Measurements from ENCODE around the gene GON4L.
A peak's percentile ranks its signal among the peaks of the same experiment; 100 is the strongest.
"Not testable (repeated sequence)": the region's sequence is repeated elsewhere in the genome, so short reads cannot be mapped to it uniquely, and the experiment has no call there.

Gene GON4L

GRCh38 chr1:155740995-155741394, 116.0 kb downstream of the GON4L start:
- Histone ChIP-seq H2BK120ac (ENCODE audit: low read depth, low read length) (no peak overlapping the region), H2BK5ac (ENCODE audit: low read length) (no peak overlapping the region), H3K36me3 (ENCODE audit: control insufficient read depth, insufficient read depth, low read length) (no peaks in the 10 kb centered on the region), H3K27ac (ENCODE audit: low read depth, low read length) (no peak overlapping the region), H3K4me2 (ENCODE audit: low read length) (no peak overlapping the region), H2AK5ac (ENCODE audit: low read length) (no peak overlapping the region), H3K4ac (ENCODE audit: low read depth, low read length) (no peak overlapping the region), H3K4me1 (ENCODE audit: control insufficient read depth, low read depth, low read length) (no peaks in the 10 kb centered on the region), H3K56ac (ENCODE audit: low read length) (no peak overlapping the region), H3K4me3 (ENCODE audit: low read length) (no peak overlapping the region), H3K79me2 (ENCODE audit: control insufficient read depth, insufficient read depth, low read length) (no peaks in the 10 kb centered on the region), H3K23ac (ENCODE audit: low read length) (no peak overlapping the region), H2BK15ac (replicated peaks; ENCODE audit: low read depth) (no peak overlapping the region), H4K5ac (ENCODE audit: low read length) (no peak overlapping the region), H3K27me3 (ENCODE audit: insufficient read depth, low read length, poor library complexity) (no peaks in the 10 kb centered on the region), H4K8ac (ENCODE audit: low read depth, low read length) (no peak overlapping the region), H3K9ac (ENCODE audit: low read length) (no peak overlapping the region), H3K18ac (ENCODE audit: low read length) (no peak overlapping the region), H3K79me1 (ENCODE audit: low read length) (no peaks in the 10 kb centered on the region)
- no CpG with 5 or more reads among the region's 8 CpGs for WGBS (ENCODE audit: extremely low coverage, insufficient coverage, low lambda C conversion rate)
- no peak for DNase-seq

- no peak overlapping the region for H3K56ac ChIP-seq (ENCODE audit: low read length)
- no peak overlapping the region for H3K27ac ChIP-seq (ENCODE audit: low read depth, low read length)
- no peak overlapping the region for H3K18ac ChIP-seq (ENCODE audit: low read length)
- H3K79me2 ChIP-seq (ENCODE audit: control insufficient read depth, insufficient read depth, low read length) = no peaks in the 10 kb centered on the region
- no peaks in the 10 kb centered on the region for H3K79me1 ChIP-seq (ENCODE audit: low read length)
- H3K4me3 ChIP-seq (ENCODE audit: low read length) = no peak overlapping the region
- H3K4me2 ChIP-seq (ENCODE audit: low read length) = no peak overlapping the region
- no peak overlapping the region for H3K23ac ChIP-seq (ENCODE audit: low read length)
- no peak overlapping the region for H3K4ac ChIP-seq (ENCODE audit: low read depth, low read length)
- no peak overlapping the region for H2BK5ac ChIP-seq (ENCODE audit: low read length)
- no peaks in the 10 kb centered on the region for H3K27me3 ChIP-seq (ENCODE audit: insufficient read depth, low read length, poor library complexity)
- H2AK5ac ChIP-seq (ENCODE audit: low read length) = no peak overlapping the region
- H4K8ac ChIP-seq (ENCODE audit: low read depth, low read length) = no peak overlapping the region
- H2BK120ac ChIP-seq (ENCODE audit: low read depth, low read length) = no peak overlapping the region
- no peak overlapping the region for H2BK15ac ChIP-seq (replicated peaks; ENCODE audit: low read depth)
- H4K5ac ChIP-seq (ENCODE audit: low read length) = no peak overlapping the region
- H3K36me3 ChIP-seq (ENCODE audit: control insufficient read depth, insufficient read depth, low read length) = no peaks in the 10 kb centered on the region
- DNase-seq = peak; percentile 90
- no peaks in the 10 kb centered on the region for H3K4me1 ChIP-seq (ENCODE audit: control insufficient read depth, low read depth, low read length)
- WGBS (ENCODE audit: extremely low coverage, insufficient coverage, low lambda C conversion rate) = no CpG with 5 or more reads among the region's 12 CpGs
- H3K9ac ChIP-seq (ENCODE audit: low read length) = no peak overlapping the region
Measured at GRCh38 chr1:155729031-155729898, 127.7 kb downstream of the GON4L start.

- Histone ChIP-seq H2AK5ac (ENCODE audit: low read length) (no peak overlapping the region), H3K4ac (ENCODE audit: low read depth, low read length) (no peak overlapping the region), H3K4me2 (ENCODE audit: low read length) (no peak overlapping the region), H4K5ac (ENCODE audit: low read length) (no peak overlapping the region), H3K79me2 (ENCODE audit: control insufficient read depth, insufficient read depth, low read length) (no peaks in the 10 kb centered on the region), H3K4me3 (ENCODE audit: low read length) (no peak overlapping the region), H3K79me1 (ENCODE audit: low read length) (no peaks in the 10 kb centered on the region), H3K27ac (ENCODE audit: low read depth, low read length) (no peak overlapping the region), H4K8ac (ENCODE audit: low read depth, low read length) (no peak overlapping the region), H3K56ac (ENCODE audit: low read length) (no peak overlapping the region), H2BK120ac (ENCODE audit: low read depth, low read length) (no peak overlapping the region), H3K18ac (ENCODE audit: low read length) (no peak overlapping the region), H3K23ac (ENCODE audit: low read length) (no peak overlapping the region), H2BK15ac (replicated peaks; ENCODE audit: low read depth) (no peak overlapping the region), H3K36me3 (ENCODE audit: control insufficient read depth, insufficient read depth, low read length) (no peaks in the 10 kb centered on the region), H3K27me3 (ENCODE audit: insufficient read depth, low read length, poor library complexity) (no peaks in the 10 kb centered on the region), H3K9ac (ENCODE audit: low read length) (no peak overlapping the region), H2BK5ac (ENCODE audit: low read length) (no peak overlapping the region), H3K4me1 (ENCODE audit: control insufficient read depth, low read depth, low read length) (no peaks in the 10 kb centered on the region)
- DNase-seq = no peak
- WGBS (ENCODE audit: extremely low coverage, insufficient coverage, low lambda C conversion rate) = no CpG with 5 or more reads among the region's 3 CpGs
Measured at GRCh38 chr1:155725142-155725541, 131.9 kb downstream of the GON4L start.

GRCh38 chr1:155719703-155720102, 137.3 kb downstream of the GON4L start:
- Histone ChIP-seq H3K27ac (ENCODE audit: low read depth, low read length) (no peak overlapping the region), H3K4me3 (ENCODE audit: low read length) (no peak overlapping the region), H3K36me3 (ENCODE audit: control insufficient read depth, insufficient read depth, low read length) (no peaks in the 10 kb centered on the region)

GRCh38 chr1:155718524-155719115, 138.4 kb downstream of the GON4L start:
- not testable (repeated sequence) for H2BK120ac ChIP-seq (ENCODE audit: low read depth, low read length); H3K4ac ChIP-seq (ENCODE audit: low read depth, low read length); H2AK5ac ChIP-seq (ENCODE audit: low read length); H3K23ac ChIP-seq (ENCODE audit: low read length); H3K56ac ChIP-seq (ENCODE audit: low read length); H3K9ac ChIP-seq (ENCODE audit: low read length); H4K8ac ChIP-seq (ENCODE audit: low read depth, low read length); H2BK5ac ChIP-seq (ENCODE audit: low read length); H3K27ac ChIP-seq (ENCODE audit: low read depth, low read length); H3K18ac ChIP-seq (ENCODE audit: low read length); H2BK15ac ChIP-seq (replicated peaks; ENCODE audit: low read depth); H3K79me1 ChIP-seq (ENCODE audit: low read length); H4K5ac ChIP-seq (ENCODE audit: low read length); H3K4me2 ChIP-seq (ENCODE audit: low read length); H3K36me3 ChIP-seq (ENCODE audit: control insufficient read depth, insufficient read depth, low read length); H3K27me3 ChIP-seq (ENCODE audit: insufficient read depth, low read length, poor library complexity); H3K4me3 ChIP-seq (ENCODE audit: low read length); H3K79me2 ChIP-seq (ENCODE audit: control insufficient read depth, insufficient read depth, low read length); H3K4me1 ChIP-seq (ENCODE audit: control insufficient read depth, low read depth, low read length); DNase-seq
- no CpG with 5 or more reads among the region's 6 CpGs for WGBS (ENCODE audit: extremely low coverage, insufficient coverage, low lambda C conversion rate)

More at GRCh38 chr1:155719703-155720102, 137.3 kb downstream of the GON4L start:
- Histone ChIP-seq H3K56ac (ENCODE audit: low read length) (no peak overlapping the region), H3K23ac (ENCODE audit: low read length) (no peak overlapping the region), H3K9ac (ENCODE audit: low read length) (no peak overlapping the region), H3K4me1 (ENCODE audit: control insufficient read depth, low read depth, low read length) (no peaks in the 10 kb centered on the region), H3K4ac (ENCODE audit: low read depth, low read length) (no peak overlapping the region), H3K18ac (ENCODE audit: low read length) (no peak overlapping the region), H3K4me2 (ENCODE audit: low read length) (no peak overlapping the region), H3K79me1 (ENCODE audit: low read length) (no peaks in the 10 kb centered on the region), H2AK5ac (ENCODE audit: low read length) (no peak overlapping the region), H4K8ac (ENCODE audit: low read depth, low read length) (no peak overlapping the region), H4K5ac (ENCODE audit: low read length) (no peak overlapping the region), H3K27me3 (ENCODE audit: insufficient read depth, low read length, poor library complexity) (no peaks in the 10 kb centered on the region), H2BK15ac (replicated peaks; ENCODE audit: low read depth) (no peak overlapping the region), H2BK120ac (ENCODE audit: low read depth, low read length) (no peak overlapping the region), H2BK5ac (ENCODE audit: low read length) (no peak overlapping the region), H3K79me2 (ENCODE audit: control insufficient read depth, insufficient read depth, low read length) (no peaks in the 10 kb centered on the region)
- no peak for DNase-seq
- no CpG with 5 or more reads among the region's 4 CpGs for WGBS (ENCODE audit: extremely low coverage, insufficient coverage, low lambda C conversion rate)
